ENCODE results near the gene ASB10.

DNA sequence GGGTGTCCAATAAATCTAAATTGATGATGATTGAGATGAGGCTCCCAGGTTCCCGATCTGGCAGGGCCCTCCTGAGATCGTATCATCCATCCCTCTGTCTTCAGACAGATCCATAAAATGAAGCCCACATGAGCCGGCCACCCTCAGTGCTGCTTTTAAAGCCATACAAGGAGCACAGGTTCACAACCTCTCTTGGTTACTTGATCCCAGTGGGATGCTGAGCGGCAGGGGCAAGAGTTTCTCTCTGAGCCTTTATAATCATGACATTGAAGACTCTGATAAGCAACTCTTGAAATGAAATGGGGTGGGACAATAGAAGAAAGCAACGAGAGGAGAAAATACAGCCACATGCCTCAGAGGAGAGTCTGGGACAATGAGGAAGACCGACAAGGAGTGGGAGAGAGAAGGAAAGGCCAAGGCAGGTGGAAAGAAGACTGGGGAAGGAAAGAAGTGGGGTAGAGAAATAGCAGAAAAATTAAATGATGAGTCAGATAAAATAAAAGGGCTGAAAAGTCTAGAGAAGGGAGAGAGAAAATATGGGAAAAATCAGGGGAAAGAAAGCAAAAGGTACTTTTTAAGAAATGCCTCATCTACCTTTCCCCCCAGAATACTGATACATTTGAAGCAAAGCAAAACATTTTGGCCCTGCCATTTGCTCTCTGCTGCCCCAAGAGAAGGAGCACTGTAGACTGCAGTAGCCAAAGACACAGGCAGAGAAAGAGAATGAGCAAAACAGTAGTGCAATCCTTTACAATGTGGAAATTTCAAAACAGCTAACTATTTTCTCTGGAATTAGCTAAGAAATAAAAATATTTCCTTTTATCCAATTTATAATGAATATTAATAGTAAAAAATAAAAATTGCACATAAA, 34.2 kb downstream of the ASB10 start:
- TF ChIP-seq, protein P1, sequence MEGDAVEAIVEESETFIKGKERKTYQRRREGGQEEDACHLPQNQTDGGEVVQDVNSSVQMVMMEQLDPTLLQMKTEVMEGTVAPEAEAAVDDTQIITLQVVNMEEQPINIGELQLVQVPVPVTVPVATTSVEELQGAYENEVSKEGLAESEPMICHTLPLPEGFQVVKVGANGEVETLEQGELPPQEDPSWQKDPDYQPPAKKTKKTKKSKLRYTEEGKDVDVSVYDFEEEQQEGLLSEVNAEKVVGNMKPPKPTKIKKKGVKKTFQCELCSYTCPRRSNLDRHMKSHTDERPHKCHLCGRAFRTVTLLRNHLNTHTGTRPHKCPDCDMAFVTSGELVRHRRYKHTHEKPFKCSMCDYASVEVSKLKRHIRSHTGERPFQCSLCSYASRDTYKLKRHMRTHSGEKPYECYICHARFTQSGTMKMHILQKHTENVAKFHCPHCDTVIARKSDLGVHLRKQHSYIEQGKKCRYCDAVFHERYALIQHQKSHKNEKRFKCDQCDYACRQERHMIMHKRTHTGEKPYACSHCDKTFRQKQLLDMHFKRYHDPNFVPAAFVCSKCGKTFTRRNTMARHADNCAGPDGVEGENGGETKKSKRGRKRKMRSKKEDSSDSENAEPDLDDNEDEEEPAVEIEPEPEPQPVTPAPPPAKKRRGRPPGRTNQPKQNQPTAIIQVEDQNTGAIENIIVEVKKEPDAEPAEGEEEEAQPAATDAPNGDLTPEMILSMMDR (conservative IDR thresholded peaks at IDR 0.05 in 1 of 2, IDR thresholded peaks at IDR 0.05 in 1 of 2; ENCODE audit: extremely low read depth in 1 of 2, insufficient read depth in 1 of 2, low read depth in 1 of 2, low read length in 2 of 2): peak in 1 of 2 donors; percentile 30
- TF ChIP-seq EZH2 (IDR thresholded peaks at IDR 0.05; ENCODE audit: borderline replicate concordance, low read length): no peak
